22Rv1 (cell line): Measurements from ENCODE around the gene TK1.

ENCODE experiments used
- H3K27ac ChIP-seq: fragments of 450-650 bp; 2 replicates; pipeline ENCODE4 v1.5.1; 2017
- ZFX ChIP-seq: fragments of 450-650 bp; IDR thresholded peaks from 2 replicates; pipeline ENCODE4 v1.6.1; 2017; ENCODE audit warnings: antibody characterized with exemption, borderline replicate concordance
- TF ChIP-seq, protein P1 (sequence below): fragments of 450-650 bp; IDR thresholded peaks from 2 replicates; pipeline ENCODE4 v1.5.1; 2017; ENCODE audit warnings: mild to moderate bottlenecking

TK1 gene

DNA sequence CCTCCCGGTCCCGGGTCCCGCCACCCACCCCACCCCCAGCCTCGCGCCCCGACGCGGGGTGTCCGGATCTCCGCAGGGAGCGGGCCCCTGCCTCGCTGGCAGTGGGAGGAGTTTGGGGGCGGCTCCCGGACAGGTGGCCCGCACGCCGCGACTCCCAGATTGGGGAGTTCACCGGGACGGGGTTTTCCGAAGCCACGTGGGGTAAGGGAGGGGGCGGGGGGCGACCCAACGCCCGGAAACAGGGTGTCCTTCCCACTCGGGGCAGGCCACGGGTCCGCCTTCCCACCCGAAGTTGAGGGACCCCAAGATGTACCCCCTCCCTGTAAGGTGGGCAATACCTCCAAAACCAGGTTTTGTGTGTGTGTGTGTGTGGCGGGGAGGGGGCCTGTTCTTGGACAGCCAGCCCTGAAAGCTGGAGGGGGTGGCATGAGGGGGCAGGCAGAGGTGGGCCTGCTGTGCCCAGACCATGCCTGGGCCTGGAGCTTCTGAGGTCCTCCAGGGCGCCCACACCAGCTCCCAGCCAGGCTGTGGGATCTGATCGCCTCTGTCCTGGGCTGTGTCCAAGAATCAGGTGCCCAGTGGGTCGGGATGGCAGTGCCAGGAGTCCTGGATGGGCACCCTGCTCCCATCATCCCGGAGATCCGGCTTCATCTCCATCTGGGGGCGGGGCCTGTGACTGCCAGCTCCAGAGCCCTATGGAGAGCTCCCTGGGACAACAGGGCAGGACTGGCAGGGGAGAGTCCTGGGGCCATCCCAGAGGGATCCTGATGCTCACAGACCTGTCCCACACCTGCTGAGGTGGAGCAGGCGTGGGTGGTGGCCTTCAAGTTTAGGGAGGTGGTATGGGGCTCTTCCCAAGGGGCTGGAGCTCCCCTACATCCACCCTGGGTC, 17.7 kb downstream of the TK1 start:
- peak overlapping the region; percentile 98 for H3K27ac ChIP-seq
- TF ChIP-seq, protein P1, sequence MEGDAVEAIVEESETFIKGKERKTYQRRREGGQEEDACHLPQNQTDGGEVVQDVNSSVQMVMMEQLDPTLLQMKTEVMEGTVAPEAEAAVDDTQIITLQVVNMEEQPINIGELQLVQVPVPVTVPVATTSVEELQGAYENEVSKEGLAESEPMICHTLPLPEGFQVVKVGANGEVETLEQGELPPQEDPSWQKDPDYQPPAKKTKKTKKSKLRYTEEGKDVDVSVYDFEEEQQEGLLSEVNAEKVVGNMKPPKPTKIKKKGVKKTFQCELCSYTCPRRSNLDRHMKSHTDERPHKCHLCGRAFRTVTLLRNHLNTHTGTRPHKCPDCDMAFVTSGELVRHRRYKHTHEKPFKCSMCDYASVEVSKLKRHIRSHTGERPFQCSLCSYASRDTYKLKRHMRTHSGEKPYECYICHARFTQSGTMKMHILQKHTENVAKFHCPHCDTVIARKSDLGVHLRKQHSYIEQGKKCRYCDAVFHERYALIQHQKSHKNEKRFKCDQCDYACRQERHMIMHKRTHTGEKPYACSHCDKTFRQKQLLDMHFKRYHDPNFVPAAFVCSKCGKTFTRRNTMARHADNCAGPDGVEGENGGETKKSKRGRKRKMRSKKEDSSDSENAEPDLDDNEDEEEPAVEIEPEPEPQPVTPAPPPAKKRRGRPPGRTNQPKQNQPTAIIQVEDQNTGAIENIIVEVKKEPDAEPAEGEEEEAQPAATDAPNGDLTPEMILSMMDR = no peak
- TF ChIP-seq ZFX = no peak

GRCh38 chr17:78168242-78168902, 18.5 kb downstream of the TK1 start, which contains the start of gene SYNGR2:
Gene SYNGR2, plus strand, starts transcription at chr17:78168581. Its CDS starts 36 bp downstream, at chr17:78168617.
- TF ChIP-seq ZFX = no peak
- TF ChIP-seq, protein P1 = no peak
- H3K27ac ChIP-seq = peak within 1 kb of the TSS; percentile 98

DNA sequence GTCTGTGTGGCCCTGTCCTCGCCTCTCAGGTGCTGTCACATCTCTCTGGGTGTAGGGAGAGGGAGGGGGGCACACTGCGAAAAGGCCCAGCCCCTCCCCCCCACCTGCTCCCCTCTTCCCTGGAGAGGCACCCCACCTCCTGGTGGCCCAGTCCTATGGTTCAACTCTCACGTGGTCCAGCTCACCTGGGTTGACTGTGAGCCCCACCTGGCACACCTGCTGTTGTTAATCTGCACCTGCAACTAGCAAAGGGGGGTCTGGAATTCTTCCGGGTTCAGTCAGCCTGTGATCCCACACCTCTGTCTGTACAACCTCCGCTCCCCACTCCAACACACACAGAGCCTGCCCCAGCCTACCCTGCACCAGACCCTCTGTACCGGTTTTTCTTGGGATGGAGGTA, 20.4 kb downstream of the TK1 start:
- TF ChIP-seq, protein P1 = no peak
- TF ChIP-seq ZFX = no peak
- no peak overlapping the region for H3K27ac ChIP-seq

DNA sequence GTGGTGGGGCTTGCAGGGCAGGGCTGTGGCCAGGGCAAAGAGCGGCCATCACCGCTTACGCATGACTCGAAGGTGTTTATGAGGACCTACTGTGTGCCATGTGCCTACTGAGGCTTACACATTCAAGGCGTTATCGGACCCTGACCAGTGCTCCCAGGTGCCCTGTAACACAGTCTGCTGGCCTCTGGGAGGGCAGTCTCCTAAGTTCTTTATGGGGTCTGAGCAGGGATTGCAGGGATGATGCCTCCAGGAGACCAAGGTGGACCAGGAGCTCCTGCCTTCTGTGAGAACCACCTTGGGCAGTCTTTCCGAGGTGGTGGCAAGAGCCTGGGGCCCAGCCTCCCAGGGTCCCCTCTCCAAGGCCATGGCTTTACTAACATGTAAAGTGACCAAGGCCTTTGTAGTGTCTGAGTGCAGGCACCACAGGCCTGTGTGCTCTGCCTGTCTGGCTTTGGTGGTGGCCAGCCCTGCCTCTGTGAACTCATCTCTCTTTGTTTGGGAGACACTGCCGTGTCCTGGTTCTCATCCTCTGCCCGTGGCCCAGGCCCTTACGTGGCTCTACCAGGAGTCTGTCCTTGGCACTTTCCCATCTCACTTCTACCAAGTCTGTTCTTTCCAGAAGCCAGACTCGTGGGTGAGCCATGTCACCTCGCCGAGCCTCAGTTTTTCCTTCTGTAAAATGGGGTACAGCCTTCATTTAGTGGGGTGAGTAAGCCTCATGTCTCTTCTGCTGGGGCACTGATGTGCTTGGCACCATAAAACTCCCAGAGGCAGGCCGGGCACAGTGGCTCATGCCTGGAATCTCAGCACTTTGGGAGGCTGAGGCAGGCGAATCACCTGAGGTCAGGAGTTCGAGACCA, 21.9 kb downstream of the TK1 start:
- H3K27ac ChIP-seq = no peak overlapping the region
- TF ChIP-seq ZFX = no peak
- TF ChIP-seq, protein P1 = no peak

DNA sequence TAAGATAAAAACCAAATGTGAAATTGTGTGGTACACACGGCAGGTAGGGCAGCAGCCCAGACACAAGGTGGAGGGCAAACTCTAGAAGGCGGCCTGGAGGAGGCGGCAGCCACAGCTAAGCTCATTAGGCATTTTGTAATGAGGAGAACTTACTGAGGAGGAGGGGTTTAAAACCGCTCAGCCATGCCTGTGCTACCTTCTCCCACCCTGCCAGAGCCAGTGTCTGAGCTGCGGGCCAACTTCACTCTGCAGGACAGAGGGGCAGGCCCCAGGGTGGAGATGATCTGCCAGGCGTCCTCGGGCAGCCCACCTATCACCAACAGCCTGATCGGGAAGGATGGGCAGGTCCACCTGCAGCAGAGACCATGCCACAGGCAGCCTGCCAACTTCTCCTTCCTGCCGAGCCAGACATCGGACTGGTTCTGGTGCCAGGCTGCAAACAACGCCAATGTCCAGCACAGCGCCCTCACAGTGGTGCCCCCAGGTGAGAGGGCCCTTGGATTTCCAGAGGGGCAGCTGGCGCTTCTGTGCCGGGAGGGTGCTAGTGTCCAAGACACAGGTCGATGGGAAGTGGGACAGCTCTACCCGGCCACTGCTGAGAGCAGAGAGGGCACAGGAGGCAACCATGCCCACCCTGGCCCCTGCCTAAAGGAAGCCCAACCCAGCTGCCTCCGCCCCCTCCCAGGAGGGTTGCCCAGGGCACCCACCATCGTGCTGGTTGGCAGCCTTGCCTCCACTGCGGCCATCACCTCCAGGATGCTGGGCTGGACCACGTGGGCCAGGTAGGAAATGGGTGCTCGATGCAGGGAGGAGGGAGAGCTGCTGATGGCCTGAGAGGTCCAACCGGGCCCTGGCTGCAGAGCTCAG, 22.7 kb downstream of the TK1 start:
- TF ChIP-seq ZFX = no peak
- TF ChIP-seq, protein P1 = no peak
- H3K27ac ChIP-seq = no peak overlapping the region

DNA sequence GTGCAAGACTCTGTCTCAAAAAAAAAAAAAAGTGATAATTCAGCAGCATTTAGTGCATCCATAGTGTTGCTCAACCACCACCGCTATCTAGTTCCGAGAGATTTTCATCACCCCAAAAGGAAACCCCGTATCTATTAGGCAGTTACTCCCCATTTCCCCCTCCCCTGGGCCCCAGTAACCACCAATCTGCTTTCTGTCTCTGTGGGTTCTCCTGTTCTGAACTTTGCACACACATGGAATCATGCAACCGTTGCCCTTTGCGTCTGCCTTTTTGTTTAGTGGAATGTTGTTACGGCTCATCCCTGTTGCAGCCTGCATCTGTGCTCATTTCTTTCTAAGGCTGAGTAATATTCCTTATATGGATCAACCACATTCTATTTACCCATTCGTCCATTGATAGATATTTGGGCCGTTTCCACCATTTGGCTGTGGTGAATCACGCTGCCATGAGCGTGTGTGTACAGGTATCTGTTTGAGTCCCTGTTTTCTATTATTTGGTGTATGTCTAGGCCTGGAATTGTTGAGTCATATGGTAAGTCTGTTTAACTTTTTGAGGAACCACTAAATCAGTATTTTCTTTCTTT, 27.2 kb downstream of the TK1 start:
- TF ChIP-seq ZFX = no peak
- TF ChIP-seq, protein P1 = no peak
- H3K27ac ChIP-seq = no peak overlapping the region
